Measurements from ENCODE around the gene SIGLEC12. TPM values are rescaled to one million over a fixed set of nuclear protein-coding genes. Genes with fewer than 3 reads are reported as not detected.

The SIGLEC12 gene
- total and polyA plus RNA-seq, 9 of the 15 experiments (the other 6 are each of a cell fraction or from before 2014, with no cell fraction given), result 0.08 to 1.3 (median 0.54) TPM

DNA sequence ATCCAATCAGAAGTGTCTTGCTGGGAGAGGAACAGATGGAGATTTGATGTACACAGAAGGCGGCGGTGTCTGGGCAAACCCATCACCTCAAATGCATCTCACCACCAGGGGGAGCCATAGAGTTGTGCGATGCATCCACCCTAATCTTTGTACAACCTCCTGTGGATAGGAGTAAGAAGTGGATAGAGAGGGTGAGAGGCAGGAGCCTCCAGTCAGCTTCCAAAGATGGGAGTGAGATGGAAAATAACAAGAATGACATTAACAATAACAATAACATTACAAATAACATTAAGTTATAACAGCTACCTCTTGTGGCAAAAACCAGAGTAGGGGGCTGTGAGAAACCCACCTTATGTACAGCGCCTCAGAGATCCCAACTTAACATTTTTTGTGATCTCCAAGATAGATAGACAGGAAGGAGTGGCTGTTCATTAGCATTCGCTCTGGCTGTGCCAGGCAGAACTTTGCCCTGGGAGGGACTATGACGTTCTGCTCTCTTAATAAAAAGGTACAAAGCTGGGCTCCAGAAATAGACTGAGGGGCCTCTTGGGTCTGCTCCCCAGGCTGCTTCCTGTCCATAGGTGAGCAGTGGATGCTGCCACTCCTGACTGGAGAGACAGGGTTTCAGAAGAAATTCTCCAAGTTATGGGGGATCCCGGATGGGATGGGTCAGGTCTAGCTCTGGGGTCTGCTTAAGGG is 28.4 kb downstream of the SIGLEC12 start (continued):
- TF ChIP-seq, protein P1, sequence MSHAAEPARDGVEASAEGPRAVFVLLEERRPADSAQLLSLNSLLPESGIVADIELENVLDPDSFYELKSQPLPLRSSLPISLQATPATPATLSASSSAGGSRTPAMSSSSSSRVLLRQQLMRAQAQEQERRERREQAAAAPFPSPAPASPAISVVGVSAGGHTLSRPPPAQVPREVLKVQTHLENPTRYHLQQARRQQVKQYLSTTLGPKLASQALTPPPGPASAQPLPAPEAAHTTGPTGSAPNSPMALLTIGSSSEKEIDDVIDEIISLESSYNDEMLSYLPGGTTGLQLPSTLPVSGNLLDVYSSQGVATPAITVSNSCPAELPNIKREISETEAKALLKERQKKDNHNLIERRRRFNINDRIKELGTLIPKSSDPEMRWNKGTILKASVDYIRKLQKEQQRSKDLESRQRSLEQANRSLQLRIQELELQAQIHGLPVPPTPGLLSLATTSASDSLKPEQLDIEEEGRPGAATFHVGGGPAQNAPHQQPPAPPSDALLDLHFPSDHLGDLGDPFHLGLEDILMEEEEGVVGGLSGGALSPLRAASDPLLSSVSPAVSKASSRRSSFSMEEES (CRISPR knock-in tag; IDR thresholded peaks at IDR 0.05), result no peak
- no peak for TF ChIP-seq STAT5B (CRISPR knock-in tag; IDR thresholded peaks at IDR 0.05)
- 0 out of 2 replicates have a peak, but pooled peaks have one; percentile 44 for TF ChIP-seq L3MBTL2 (IDR thresholded peaks at IDR 0.05)
- no peak for TF ChIP-seq HDAC1 (IDR thresholded peaks at IDR 0.05)
- no peak for TF ChIP-seq TAF7 (tag; IDR thresholded peaks at IDR 0.05)
- TF ChIP-seq, protein P2, sequence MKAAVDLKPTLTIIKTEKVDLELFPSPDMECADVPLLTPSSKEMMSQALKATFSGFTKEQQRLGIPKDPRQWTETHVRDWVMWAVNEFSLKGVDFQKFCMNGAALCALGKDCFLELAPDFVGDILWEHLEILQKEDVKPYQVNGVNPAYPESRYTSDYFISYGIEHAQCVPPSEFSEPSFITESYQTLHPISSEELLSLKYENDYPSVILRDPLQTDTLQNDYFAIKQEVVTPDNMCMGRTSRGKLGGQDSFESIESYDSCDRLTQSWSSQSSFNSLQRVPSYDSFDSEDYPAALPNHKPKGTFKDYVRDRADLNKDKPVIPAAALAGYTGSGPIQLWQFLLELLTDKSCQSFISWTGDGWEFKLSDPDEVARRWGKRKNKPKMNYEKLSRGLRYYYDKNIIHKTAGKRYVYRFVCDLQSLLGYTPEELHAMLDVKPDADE (conservative IDR thresholded peaks at IDR 0.05; ENCODE audit: control insufficient read depth, low read depth, low read length), result no peak
- peak; percentile 50; the same call in 1 of the 2 replicates for TF ChIP-seq GATA2 (CRISPR knock-in tag; IDR thresholded peaks at IDR 0.05)
- TF ChIP-seq ZNF124 (CRISPR knock-in tag; IDR thresholded peaks at IDR 0.05), result no peak
- TF ChIP-seq, protein P3, sequence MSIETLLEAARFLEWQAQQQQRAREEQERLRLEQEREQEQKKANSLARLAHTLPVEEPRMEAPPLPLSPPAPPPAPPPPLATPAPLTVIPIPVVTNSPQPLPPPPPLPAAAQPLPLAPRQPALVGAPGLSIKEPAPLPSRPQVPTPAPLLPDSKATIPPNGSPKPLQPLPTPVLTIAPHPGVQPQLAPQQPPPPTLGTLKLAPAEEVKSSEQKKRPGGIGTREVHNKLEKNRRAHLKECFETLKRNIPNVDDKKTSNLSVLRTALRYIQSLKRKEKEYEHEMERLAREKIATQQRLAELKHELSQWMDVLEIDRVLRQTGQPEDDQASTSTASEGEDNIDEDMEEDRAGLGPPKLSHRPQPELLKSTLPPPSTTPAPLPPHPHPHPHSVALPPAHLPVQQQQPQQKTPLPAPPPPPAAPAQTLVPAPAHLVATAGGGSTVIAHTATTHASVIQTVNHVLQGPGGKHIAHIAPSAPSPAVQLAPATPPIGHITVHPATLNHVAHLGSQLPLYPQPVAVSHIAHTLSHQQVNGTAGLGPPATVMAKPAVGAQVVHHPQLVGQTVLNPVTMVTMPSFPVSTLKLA (conservative IDR thresholded peaks at IDR 0.05), result peak in 1 of 2 experiments; percentile 36; a peak in 2 of 4 replicates
- 0 out of 2 replicates have a peak, but pooled peaks have one; percentile 18 for TF ChIP-seq JUN (IDR thresholded peaks at IDR 0.05; ENCODE audit: borderline replicate concordance, low read depth, low read length)
- TF ChIP-seq JUN (CRISPR knock-in tag; IDR thresholded peaks at IDR 0.05; ENCODE audit: borderline replicate concordance), result no peak
- TF ChIP-seq XRCC4 (IDR thresholded peaks at IDR 0.05; ENCODE audit: extremely low read depth, insufficient read depth, insufficient read length), result no peak
- no peak for TF ChIP-seq ZNF174 (CRISPR knock-in tag; IDR thresholded peaks at IDR 0.05)
- peak; percentile 91 to 98 for TF ChIP-seq RAD21 (CRISPR knock-in tag; conservative IDR thresholded peaks at IDR 0.05 in 1 of 2, IDR thresholded peaks at IDR 0.05 in 1 of 2)
- TF ChIP-seq XRCC3 (IDR thresholded peaks at IDR 0.05), result no peak
- no peak for TF ChIP-seq EGR1 (conservative IDR thresholded peaks at IDR 0.05)
- no peak for TF ChIP-seq ZNF175 (CRISPR knock-in tag; IDR thresholded peaks at IDR 0.05; ENCODE audit: low read depth)
- no peak for TF ChIP-seq TCFL5 (CRISPR knock-in tag; conservative IDR thresholded peaks at IDR 0.05)
- no peak; the same call in 1 of the 2 replicates for TF ChIP-seq ZBTB7A (IDR thresholded peaks at IDR 0.05; ENCODE audit: borderline replicate concordance, control insufficient read depth, low read depth, low read length)

Data from K562 (cell line).